ENCODE data around the gene FCHSD2. TPM values are rescaled to one million over a fixed set of nuclear protein-coding genes. Genes with fewer than 3 reads are reported as not detected.

FCHSD2 gene
- total RNA-seq, 1 donor from 2014 or later = 18.9 TPM

DNA sequence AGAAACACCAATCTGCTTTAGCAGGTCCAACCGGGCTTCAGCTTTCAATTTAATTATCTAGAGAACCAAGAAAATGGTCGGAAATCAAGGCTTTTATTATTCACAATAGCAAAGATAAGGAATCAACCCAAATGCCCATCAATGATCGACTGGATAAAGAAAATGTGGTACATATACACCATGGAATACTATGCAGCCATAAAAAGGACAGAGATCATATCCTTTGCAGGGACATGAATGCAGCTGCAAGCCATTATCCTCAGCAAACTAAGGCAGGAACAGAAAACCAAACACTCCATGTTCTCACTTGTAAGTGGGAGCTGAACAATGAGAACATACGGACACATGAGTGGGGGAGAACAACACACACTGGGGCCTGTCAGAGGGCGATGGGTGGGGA lies 274.1 kb downstream of the FCHSD2 start:
- Histone ChIP-seq H2AFZ (ENCODE audit: low read depth, low read length) (no peak overlapping the region), H3K27me3 (ENCODE audit: insufficient read depth, low read length) (no peaks in the 10 kb centered on the region), H3K36me3 (ENCODE audit: insufficient read depth, low read length) (no peaks in the 10 kb centered on the region), H3K9me3 (ENCODE audit: insufficient read depth, low read depth, low read length) (no peaks in the 10 kb centered on the region), H4K20me1 (ENCODE audit: insufficient read depth, low read length) (no peaks in the 10 kb centered on the region), H3K4me3 (ENCODE audit: insufficient read depth, low read depth, low read length) (no peak overlapping the region), H3K27ac (ENCODE audit: low read depth, low read length) (no peak overlapping the region), H3K4me1 (ENCODE audit: insufficient read depth, low read length) (peaks cover 15% of the 10 kb centered on the region), H3K79me2 (ENCODE audit: insufficient read depth, low read length) (no peaks in the 10 kb centered on the region), H3K4me2 (ENCODE audit: low read length) (no peak overlapping the region), H3K9ac (ENCODE audit: low read length) (no peak overlapping the region)
- H3K36me3 Mint-ChIP-seq (ENCODE audit: low read depth, unreplicated experiment) = peaks cover 10% of the 10 kb centered on the region
- no peaks in the 10 kb centered on the region for H3K27me3 Mint-ChIP-seq (ENCODE audit: low read depth, unreplicated experiment)
- H3K4me3 Mint-ChIP-seq (ENCODE audit: unreplicated experiment) = no peak overlapping the region
- DNase-seq (ENCODE audit: low read depth) (no peak), FAIRE-seq (no peak)
- TF ChIP-seq EZH2 (IDR thresholded peaks at IDR 0.05; ENCODE audit: insufficient read depth, low read length) = no peak
- TF ChIP-seq, protein P1, sequence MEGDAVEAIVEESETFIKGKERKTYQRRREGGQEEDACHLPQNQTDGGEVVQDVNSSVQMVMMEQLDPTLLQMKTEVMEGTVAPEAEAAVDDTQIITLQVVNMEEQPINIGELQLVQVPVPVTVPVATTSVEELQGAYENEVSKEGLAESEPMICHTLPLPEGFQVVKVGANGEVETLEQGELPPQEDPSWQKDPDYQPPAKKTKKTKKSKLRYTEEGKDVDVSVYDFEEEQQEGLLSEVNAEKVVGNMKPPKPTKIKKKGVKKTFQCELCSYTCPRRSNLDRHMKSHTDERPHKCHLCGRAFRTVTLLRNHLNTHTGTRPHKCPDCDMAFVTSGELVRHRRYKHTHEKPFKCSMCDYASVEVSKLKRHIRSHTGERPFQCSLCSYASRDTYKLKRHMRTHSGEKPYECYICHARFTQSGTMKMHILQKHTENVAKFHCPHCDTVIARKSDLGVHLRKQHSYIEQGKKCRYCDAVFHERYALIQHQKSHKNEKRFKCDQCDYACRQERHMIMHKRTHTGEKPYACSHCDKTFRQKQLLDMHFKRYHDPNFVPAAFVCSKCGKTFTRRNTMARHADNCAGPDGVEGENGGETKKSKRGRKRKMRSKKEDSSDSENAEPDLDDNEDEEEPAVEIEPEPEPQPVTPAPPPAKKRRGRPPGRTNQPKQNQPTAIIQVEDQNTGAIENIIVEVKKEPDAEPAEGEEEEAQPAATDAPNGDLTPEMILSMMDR (IDR thresholded peaks at IDR 0.05; ENCODE audit: insufficient read depth, low read depth, low read length) = no peak
- no peaks in the 10 kb centered on the region for H3K4me1 Mint-ChIP-seq (ENCODE audit: low read depth, unreplicated experiment)
- H3K27ac Mint-ChIP-seq (ENCODE audit: unreplicated experiment) = no peak overlapping the region
- H3K9me3 Mint-ChIP-seq (ENCODE audit: unreplicated experiment) = no peaks in the 10 kb centered on the region

DNA sequence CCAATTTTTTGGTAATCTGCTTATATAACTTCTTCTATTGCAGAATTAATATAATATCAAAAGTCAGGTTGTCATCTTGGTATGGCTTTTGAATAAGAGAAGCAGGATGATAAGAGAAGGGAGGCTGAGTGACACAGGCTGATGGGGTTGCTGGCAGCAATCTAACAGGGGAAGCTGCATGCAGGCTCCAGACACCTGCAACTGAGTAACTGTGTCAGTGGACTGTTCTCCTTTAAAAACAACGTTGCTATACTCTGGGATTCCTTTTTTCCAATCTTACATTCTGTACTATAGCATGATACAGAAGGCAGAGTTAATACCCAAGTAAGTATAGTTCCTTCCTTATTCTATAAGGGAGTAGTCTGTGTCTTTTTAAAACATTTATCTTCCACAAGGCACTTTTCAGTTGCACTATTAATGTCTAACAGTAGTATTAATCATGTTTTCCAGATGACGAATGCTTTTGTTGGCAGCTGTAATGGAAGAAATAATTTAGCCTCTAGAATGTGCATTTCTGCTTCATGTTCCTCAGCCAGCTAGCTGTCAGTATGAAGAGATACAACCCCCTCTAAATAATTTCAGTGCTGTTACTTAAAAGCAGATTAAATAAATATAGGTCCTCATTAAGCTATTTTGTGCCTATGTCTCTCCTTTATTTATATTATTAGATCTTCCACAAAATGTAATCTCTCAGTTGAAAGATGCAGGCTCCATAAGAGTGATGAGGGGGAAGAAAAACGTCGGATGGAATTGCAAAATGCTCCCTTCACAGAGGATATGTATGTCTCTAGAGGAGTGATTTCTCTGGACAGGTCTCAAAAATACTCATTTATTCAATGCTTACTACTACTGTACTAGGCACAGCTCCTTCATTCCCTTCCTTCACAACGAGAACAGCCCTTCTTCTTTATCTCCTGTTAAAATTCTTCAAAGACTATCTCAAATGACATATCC lies 277.1 kb downstream of the FCHSD2 start:
- H3K4me2 ChIP-seq (ENCODE audit: low read length) = peak overlapping the region; percentile 61
- H3K4me3 ChIP-seq (ENCODE audit: insufficient read depth, low read depth, low read length) = no peak overlapping the region
- H3K27me3 ChIP-seq (ENCODE audit: insufficient read depth, low read length) = no peaks in the 10 kb centered on the region
- DNase-seq (ENCODE audit: low read depth) (peak; percentile 72), FAIRE-seq (no peak)
- no peaks in the 10 kb centered on the region for H3K4me1 Mint-ChIP-seq (ENCODE audit: low read depth, unreplicated experiment)
- H3K9ac ChIP-seq (ENCODE audit: low read length) = no peak overlapping the region
- H3K79me2 ChIP-seq (ENCODE audit: insufficient read depth, low read length) = no peaks in the 10 kb centered on the region
- no peak overlapping the region for H3K4me3 Mint-ChIP-seq (ENCODE audit: unreplicated experiment)
- no peak overlapping the region for H3K27ac Mint-ChIP-seq (ENCODE audit: unreplicated experiment)
- no peaks in the 10 kb centered on the region for H4K20me1 ChIP-seq (ENCODE audit: insufficient read depth, low read length)
- TF ChIP-seq EZH2 (IDR thresholded peaks at IDR 0.05; ENCODE audit: insufficient read depth, low read length) = no peak
- TF ChIP-seq, protein P1 (IDR thresholded peaks at IDR 0.05; ENCODE audit: insufficient read depth, low read depth, low read length) = no peak
- H3K36me3 ChIP-seq (ENCODE audit: insufficient read depth, low read length) = no peaks in the 10 kb centered on the region
- H3K4me1 ChIP-seq (ENCODE audit: insufficient read depth, low read length) = peaks cover 15% of the 10 kb centered on the region
- no peaks in the 10 kb centered on the region for H3K9me3 Mint-ChIP-seq (ENCODE audit: unreplicated experiment)
- H3K9me3 ChIP-seq (ENCODE audit: insufficient read depth, low read depth, low read length) = no peaks in the 10 kb centered on the region
- peak overlapping the region; percentile 28 for H3K27ac ChIP-seq (ENCODE audit: low read depth, low read length)
- H3K27me3 Mint-ChIP-seq (ENCODE audit: low read depth, unreplicated experiment) = no peaks in the 10 kb centered on the region
- H2AFZ ChIP-seq (ENCODE audit: low read depth, low read length) = no peak overlapping the region
- H3K36me3 Mint-ChIP-seq (ENCODE audit: low read depth, unreplicated experiment) = peaks cover 10% of the 10 kb centered on the region

DNA sequence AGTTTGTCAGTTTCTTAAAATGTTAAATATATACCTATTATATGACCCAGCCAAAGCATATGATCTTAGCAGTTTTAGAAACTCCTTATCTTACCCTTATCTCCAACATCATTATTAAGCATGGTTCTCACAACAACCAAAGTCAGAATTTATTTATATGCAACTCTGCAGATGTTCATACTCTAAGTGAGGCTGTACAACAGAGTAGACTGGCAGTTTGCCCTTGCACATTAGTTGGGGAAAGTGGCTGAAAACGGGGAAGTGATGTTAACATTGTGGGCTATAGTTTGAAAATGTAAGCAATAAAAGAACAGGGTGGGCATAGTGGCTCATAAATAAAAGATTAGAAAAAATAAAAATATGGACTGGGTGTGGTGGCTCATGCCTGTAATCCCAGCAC lies 278.2 kb downstream of the FCHSD2 start:
- Histone ChIP-seq H3K9ac (ENCODE audit: low read length) (no peak overlapping the region), H3K36me3 (ENCODE audit: insufficient read depth, low read length) (no peaks in the 10 kb centered on the region), H3K9me3 (ENCODE audit: insufficient read depth, low read depth, low read length) (no peaks in the 10 kb centered on the region), H4K20me1 (ENCODE audit: insufficient read depth, low read length) (no peaks in the 10 kb centered on the region), H3K4me3 (ENCODE audit: insufficient read depth, low read depth, low read length) (no peak overlapping the region), H3K27me3 (ENCODE audit: insufficient read depth, low read length) (no peaks in the 10 kb centered on the region), H3K4me1 (ENCODE audit: insufficient read depth, low read length) (peaks cover 15% of the 10 kb centered on the region), H3K4me2 (ENCODE audit: low read length) (no peak overlapping the region), H2AFZ (ENCODE audit: low read depth, low read length) (no peak overlapping the region), H3K27ac (ENCODE audit: low read depth, low read length) (no peak overlapping the region), H3K79me2 (ENCODE audit: insufficient read depth, low read length) (no peaks in the 10 kb centered on the region)
- no peaks in the 10 kb centered on the region for H3K27me3 Mint-ChIP-seq (ENCODE audit: low read depth, unreplicated experiment)
- no peak for TF ChIP-seq EZH2 (IDR thresholded peaks at IDR 0.05; ENCODE audit: insufficient read depth, low read length)
- TF ChIP-seq, protein P1 (IDR thresholded peaks at IDR 0.05; ENCODE audit: insufficient read depth, low read depth, low read length) = no peak
- no peaks in the 10 kb centered on the region for H3K4me1 Mint-ChIP-seq (ENCODE audit: low read depth, unreplicated experiment)
- H3K27ac Mint-ChIP-seq (ENCODE audit: unreplicated experiment) = no peak overlapping the region
- DNase-seq (ENCODE audit: low read depth) = no peak
- H3K4me3 Mint-ChIP-seq (ENCODE audit: unreplicated experiment) = no peak overlapping the region
- H3K9me3 Mint-ChIP-seq (ENCODE audit: unreplicated experiment) = no peaks in the 10 kb centered on the region
- H3K36me3 Mint-ChIP-seq (ENCODE audit: low read depth, unreplicated experiment) = peaks cover 10% of the 10 kb centered on the region
- no peak for FAIRE-seq

Measured in astrocyte (in vitro differentiated cells and primary cell).